Pancreas (tissue), 10 donors: Measurements from ENCODE around the gene ALG12. TPM values are rescaled to one million over a fixed set of nuclear protein-coding genes. Genes with fewer than 3 reads are reported as not detected.

Experiments used
- ATAC-seq, 4 donors: fragments of 200-7000 bp; cut with Tn5 transposase; one replicate each; pipeline versions ENCODE4 v1.8.0 to v1.9.1; 2020; ENCODE audit warnings: mild to moderate bottlenecking in 4 of 4, moderate library complexity in 4 of 4
- DNase-seq, 6 donors: peaks; one replicate each; pipeline ENCODE4 v3.0.0-alpha.2; 2020
- FAIRE-seq: peaks from 2 replicates; lab custom pipeline; 2012; peaks lifted over from hg19 to GRCh38; lab: Jason Lieb, UNC
- H3K27ac ChIP-seq, 4 donors: fragments of 200-600 bp; sonication (generic); 1 replicate in 3 of 4; 2 replicates in 1 of 4; pipeline versions ENCODE4 v1.5.0 to v1.8.0; 2020
- H3K27me3 ChIP-seq, 4 donors: fragments of 200-600 bp; one replicate each; pipeline ENCODE4 v1.8.0; 2021
- H3K36me3 ChIP-seq, 3 donors: fragments of 200-600 bp; sonication (generic) in 1 of 3; one replicate each; pipeline versions ENCODE4 v1.5.0 to v1.8.0; 2020 to 2021
- H3K4me1 ChIP-seq, 3 donors: fragments of 200-600 bp; one replicate each; pipeline ENCODE4 v1.8.0; 2021
- H3K4me3 ChIP-seq, 4 donors: fragments of 200-600 bp; sonication (generic) in 2 of 4; one replicate each; pipeline versions ENCODE4 v1.5.0 to v1.8.0; 2020 to 2021
- H3K9me3 ChIP-seq, 4 donors: fragments of 200-600 bp; one replicate each; pipeline ENCODE4 v1.8.0; 2021
- CTCF ChIP-seq, 4 donors: fragments of 200-600 bp; sonication (generic) in 3 of 4; IDR thresholded peaks; one replicate each; pipeline versions ENCODE4 v1.5.0 to v1.8.0; 2021; ENCODE audit warnings: antibody characterized with exemption in 4 of 4
- WGBS, 2 donors: extraction: QIAGEN DNeasy Blood & Tissue Kit; methylation state at CpG; one replicate each; pipeline ENCODE4 v1.1.7; 2013; 5-methylcytosine and 5-hydroxymethylcytosine counted together
- intact Hi-C, 3 donors: fragments of 100-400 bp; cut with DNase I; formaldehyde crosslinking; loops; one replicate each; pipeline versions ENCODE4 v1.11.1 to v1.14.2; 2022
- polyA plus RNA-seq, 2 donors: library from polyadenylated mRNA; stranded (reverse); fragments of 200-250 nt; gene quantifications; one replicate each; pipeline ENCODE4 v1.2.3, GENCODE V29; 2013
- total RNA-seq, 6 donors: library from RNA; stranded (reverse); fragmentation: NEBNext Ultra II Directional in 4 of 6; extraction: Animal tissue kit (Norgen Biotek cat#: 25700) in 4 of 6; gene quantifications; one replicate each; pipeline versions ENCODE4 v1.2.1 to v1.2.4, GENCODE V29; 2021 to 2023
- donor health status: healthy with polysubstance abuse.
- donor health status: DM: no; HTN: no; CAD: no; lungs with moderate emphysema.
- donor health status: DM: no; HTN: no; CAD: no.
- donor health status: control.
- donor health status: control.
- donor health status: Bipolar disorder and iron deficiency.
- donor health status: DM: yes; HTN: yes; CAD: no.
- donor health status: DM: no; HTN: no; CAD: no.
- donor health status: DM: no; HTN: no; CAD: no.
- donor health status: DM: yes; HTN: yes; CAD: no.

The ALG12 gene
- total and polyA plus RNA-seq, 8 donors = 7.1 to 13.1 (median 10.8) TPM

GRCh38 chr22:49936018-49936972 is 18.1 kb upstream of the ALG12 start:
- FAIRE-seq (no peak), DNase-seq (peak; percentile 90 to 93 (median 92)), ATAC-seq (peak; percentile 67 to 82 (median 72))
- Histone ChIP-seq H3K9me3 (no peaks in the 10 kb centered on the region), H3K36me3 (no peaks in the 10 kb centered on the region), H3K4me1 (peaks cover 14 to 23% (median 19%) of the 10 kb centered on the region in 3 donors), H3K27me3 (no peaks in the 10 kb centered on the region), H3K27ac (peak overlapping the region; percentile 42 to 95 (median 76)), H3K4me3 (peak overlapping the region in 2 of 4 donors; percentile 30 to 48)
- intact Hi-C loops = no loop called here
- WGBS, 2 donors = 9 to 12% methylated on average over 40 to 52 of the region's 52 CpGs
- TF ChIP-seq CTCF (IDR thresholded peaks at IDR 0.05) = no peak

- DNase-seq (peak in 2 of 6 donors; percentile 35 to 56), FAIRE-seq (no peak), ATAC-seq (no peak)
- no peak for TF ChIP-seq CTCF (IDR thresholded peaks at IDR 0.05)
- Histone ChIP-seq H3K9me3 (no peaks in the 10 kb centered on the region), H3K36me3 (no peaks in the 10 kb centered on the region), H3K27ac (peak overlapping the region; percentile 42 to 95 (median 86)), H3K27me3 (no peaks in the 10 kb centered on the region), H3K4me1 (peaks cover 14 to 23% (median 19%) of the 10 kb centered on the region in 3 donors), H3K4me3 (peak overlapping the region in 2 of 4 donors; percentile 30 to 48)
- 5 to 9% methylated on average over 3 to 14 of the region's 16 CpGs for WGBS, 2 donors
- intact Hi-C loops = no loop called here
These were observed 17.3 kb upstream of the ALG12 start for GRCh38 chr22:49935561-49935960.

GRCh38 chr22:49934891-49935557 is 16.8 kb upstream of the ALG12 start:
- H3K4me3 ChIP-seq = peak overlapping the region in 2 of 4 donors; percentile 30 to 48
- no peaks in the 10 kb centered on the region for H3K27me3 ChIP-seq
- 10 to 14% methylated on average over 40 to 55 of the region's 56 CpGs for WGBS, 2 donors
- H3K27ac ChIP-seq = peak overlapping the region; percentile 64 to 95 (median 86)
- ATAC-seq (peak; percentile 33 to 52 (median 41)), DNase-seq (peak; percentile 76 to 94 (median 87)), FAIRE-seq (no peak)
- no peak for TF ChIP-seq CTCF (IDR thresholded peaks at IDR 0.05)
- H3K9me3 ChIP-seq = no peaks in the 10 kb centered on the region
- H3K36me3 ChIP-seq = no peaks in the 10 kb centered on the region
- intact Hi-C loops = loop anchor here in 1 of 3 donors (5.0 kb wide), 1 partner anchor 57 kb away; no protein-coding TSS in a partner anchor
- H3K4me1 ChIP-seq = peaks cover 14 to 23% (median 19%) of the 10 kb centered on the region in 3 donors

GRCh38 chr22:49934160-49934890 is 16.1 kb upstream of the ALG12 start:
- 60 to 63% methylated on average over 18 to 23 of the region's 24 CpGs for WGBS, 2 donors
- H3K4me3 ChIP-seq = peak overlapping the region in 2 of 4 donors; percentile 30 to 48
- peaks cover 14 to 23% (median 19%) of the 10 kb centered on the region in 3 donors for H3K4me1 ChIP-seq
- H3K27ac ChIP-seq = peak overlapping the region; percentile 64 to 95 (median 86)
- no peaks in the 10 kb centered on the region for H3K36me3 ChIP-seq
- ATAC-seq = peak; percentile 38 to 56 (median 46)
- intact Hi-C loops = loop anchor here in 1 of 3 donors (5.0 kb wide), 1 partner anchor 58 kb away; no protein-coding TSS in a partner anchor
- DNase-seq = peak; percentile 79 to 90 (median 84)
- TF ChIP-seq CTCF (IDR thresholded peaks at IDR 0.05) = no peak
- no peaks in the 10 kb centered on the region for H3K9me3 ChIP-seq
- no peak for FAIRE-seq
- H3K27me3 ChIP-seq = no peaks in the 10 kb centered on the region
